Measurements from ENCODE around the gene ZNF566.

DNA sequence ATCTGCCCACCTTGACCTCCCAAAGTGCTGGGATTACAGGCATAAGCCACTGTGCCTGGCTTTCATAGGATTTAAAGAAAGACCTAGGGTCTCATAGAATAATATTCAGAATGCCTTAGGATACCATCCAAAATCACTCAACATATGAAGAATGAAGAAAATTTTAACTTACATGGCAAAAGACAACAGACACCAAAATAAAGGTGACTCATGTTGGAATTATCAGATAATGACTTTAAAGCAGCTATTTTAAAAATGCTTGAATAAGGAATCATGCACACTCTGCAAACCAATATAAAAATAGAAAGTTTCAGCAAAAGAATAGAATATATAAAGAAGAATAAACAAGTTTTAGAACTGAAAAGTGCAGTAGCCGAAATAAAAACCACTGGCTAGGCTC is 29.3 kb downstream of the ZNF566 start:
- TF ChIP-seq, protein P1, sequence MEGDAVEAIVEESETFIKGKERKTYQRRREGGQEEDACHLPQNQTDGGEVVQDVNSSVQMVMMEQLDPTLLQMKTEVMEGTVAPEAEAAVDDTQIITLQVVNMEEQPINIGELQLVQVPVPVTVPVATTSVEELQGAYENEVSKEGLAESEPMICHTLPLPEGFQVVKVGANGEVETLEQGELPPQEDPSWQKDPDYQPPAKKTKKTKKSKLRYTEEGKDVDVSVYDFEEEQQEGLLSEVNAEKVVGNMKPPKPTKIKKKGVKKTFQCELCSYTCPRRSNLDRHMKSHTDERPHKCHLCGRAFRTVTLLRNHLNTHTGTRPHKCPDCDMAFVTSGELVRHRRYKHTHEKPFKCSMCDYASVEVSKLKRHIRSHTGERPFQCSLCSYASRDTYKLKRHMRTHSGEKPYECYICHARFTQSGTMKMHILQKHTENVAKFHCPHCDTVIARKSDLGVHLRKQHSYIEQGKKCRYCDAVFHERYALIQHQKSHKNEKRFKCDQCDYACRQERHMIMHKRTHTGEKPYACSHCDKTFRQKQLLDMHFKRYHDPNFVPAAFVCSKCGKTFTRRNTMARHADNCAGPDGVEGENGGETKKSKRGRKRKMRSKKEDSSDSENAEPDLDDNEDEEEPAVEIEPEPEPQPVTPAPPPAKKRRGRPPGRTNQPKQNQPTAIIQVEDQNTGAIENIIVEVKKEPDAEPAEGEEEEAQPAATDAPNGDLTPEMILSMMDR (IDR thresholded peaks at IDR 0.05; ENCODE audit: low read length): no peak
- no peak for TF ChIP-seq EZH2 (IDR thresholded peaks at IDR 0.05; ENCODE audit: borderline replicate concordance, low read length)

All from OCI-LY1 (cell line).